Mucosa of rectum (tissue), 2 donors: Measurements from ENCODE around the gene KLF12.

Experiments
- H3K27ac ChIP-seq, 2 donors: one replicate each; pipeline ENCODE4 v1.7.0; 2013; ENCODE audit warnings: inconsistent platforms in 2 of 2, low read depth in 2 of 2, low read length in 2 of 2
- H3K27me3 ChIP-seq, 2 donors: one replicate each; pipeline ENCODE4 v1.7.0; 2013; ENCODE audit warnings: low read length in 2 of 2; ENCODE audit not compliant: control insufficient read depth in 2 of 2, insufficient read depth in 2 of 2
- H3K36me3 ChIP-seq, 2 donors: one replicate each; pipeline ENCODE4 v1.7.0; 2013; ENCODE audit warnings: low read length in 2 of 2; ENCODE audit not compliant: control insufficient read depth in 2 of 2, insufficient read depth in 2 of 2
- H3K4me1 ChIP-seq, 2 donors: one replicate each; pipeline ENCODE4 v1.7.0; 2013; ENCODE audit warnings: low read length in 2 of 2, mild to moderate bottlenecking in 1 of 2; ENCODE audit not compliant: control insufficient read depth in 2 of 2, insufficient read depth in 2 of 2
- H3K4me3 ChIP-seq, 2 donors: one replicate each; pipeline ENCODE4 v1.7.0; 2013; ENCODE audit warnings: low read length in 2 of 2
- H3K9ac ChIP-seq, 2 donors: one replicate each; pipeline ENCODE4 v1.7.0; 2013; ENCODE audit warnings: low read length in 2 of 2, low read depth in 1 of 2, mild to moderate bottlenecking in 1 of 2
- H3K9me3 ChIP-seq, 2 donors: one replicate each; pipeline ENCODE4 v1.7.0; 2013; ENCODE audit warnings: low read length in 2 of 2; ENCODE audit not compliant: control insufficient read depth in 2 of 2
- donor health status: healthy.
- donor health status: Normal muscosa, but diverticular disease.

KLF12 gene

GRCh38 chr13:74128156-74128767 is 5.9 kb downstream of the KLF12 start:
- no peak overlapping the region for H3K4me3 ChIP-seq
- no peaks in the 10 kb centered on the region for H3K36me3 ChIP-seq
- no peaks in the 10 kb centered on the region for H3K9me3 ChIP-seq
- no peak overlapping the region for H3K27ac ChIP-seq
- peaks cover 13 to 15% of the 10 kb centered on the region in 2 donors for H3K4me1 ChIP-seq
- H3K27me3 ChIP-seq = no peaks in the 10 kb centered on the region
- no peak overlapping the region for H3K9ac ChIP-seq

- no peaks in the 10 kb centered on the region for H3K36me3 ChIP-seq
- H3K9ac ChIP-seq = no peak overlapping the region
- no peak overlapping the region for H3K27ac ChIP-seq
- no peaks in the 10 kb centered on the region for H3K27me3 ChIP-seq
- no peak overlapping the region for H3K4me3 ChIP-seq
- peaks cover 0 to 3% of the 10 kb centered on the region in 2 donors for H3K9me3 ChIP-seq
- no peaks in the 10 kb centered on the region for H3K4me1 ChIP-seq
Observed at GRCh38 chr13:74118328-74118727, 15.9 kb downstream of the KLF12 start.

- no peaks in the 10 kb centered on the region for H3K27me3 ChIP-seq
- H3K36me3 ChIP-seq = no peaks in the 10 kb centered on the region
- no peaks in the 10 kb centered on the region for H3K4me1 ChIP-seq
- H3K9me3 ChIP-seq = peaks cover 0 to 3% of the 10 kb centered on the region in 2 donors
- no peak overlapping the region for H3K27ac ChIP-seq
- H3K4me3 ChIP-seq = no peak overlapping the region
- H3K9ac ChIP-seq = no peak overlapping the region
Observed at GRCh38 chr13:74117207-74117705, 16.9 kb downstream of the KLF12 start.

DNA sequence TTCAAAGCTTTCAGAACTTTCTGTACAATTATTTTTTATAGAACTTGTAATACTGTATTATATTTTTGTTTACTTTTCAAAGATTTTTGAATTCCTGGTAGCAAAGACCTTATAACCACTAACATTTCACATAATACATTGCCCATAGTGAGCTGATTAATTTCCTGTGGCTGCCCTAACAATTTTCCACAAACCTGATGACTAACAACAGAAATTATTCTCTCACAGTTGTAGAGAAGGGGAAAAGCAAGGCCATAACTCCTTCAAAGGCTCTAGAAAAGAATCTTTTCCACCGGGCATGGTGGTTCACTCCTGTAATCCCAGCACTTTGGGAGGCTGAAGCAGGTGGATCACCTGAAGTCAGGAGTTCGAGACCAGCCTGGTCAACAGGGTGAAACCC is 19.1 kb downstream of the KLF12 start:
- Histone ChIP-seq H3K4me3 (no peak overlapping the region), H3K36me3 (no peaks in the 10 kb centered on the region), H3K9ac (no peak overlapping the region), H3K9me3 (peaks cover 0 to 3% of the 10 kb centered on the region in 2 donors), H3K4me1 (peaks cover 0 to under 1% of the 10 kb centered on the region in 2 donors), H3K27ac (no peak overlapping the region), H3K27me3 (no peaks in the 10 kb centered on the region)

- Histone ChIP-seq H3K27ac (no peak overlapping the region), H3K9me3 (peaks cover 0 to 3% of the 10 kb centered on the region in 2 donors), H3K9ac (no peak overlapping the region), H3K4me1 (peaks cover 2 to 5% of the 10 kb centered on the region in 2 donors), H3K27me3 (no peaks in the 10 kb centered on the region), H3K4me3 (no peak overlapping the region), H3K36me3 (no peaks in the 10 kb centered on the region)
Observed at GRCh38 chr13:74114641-74115040, 19.6 kb downstream of the KLF12 start.

DNA sequence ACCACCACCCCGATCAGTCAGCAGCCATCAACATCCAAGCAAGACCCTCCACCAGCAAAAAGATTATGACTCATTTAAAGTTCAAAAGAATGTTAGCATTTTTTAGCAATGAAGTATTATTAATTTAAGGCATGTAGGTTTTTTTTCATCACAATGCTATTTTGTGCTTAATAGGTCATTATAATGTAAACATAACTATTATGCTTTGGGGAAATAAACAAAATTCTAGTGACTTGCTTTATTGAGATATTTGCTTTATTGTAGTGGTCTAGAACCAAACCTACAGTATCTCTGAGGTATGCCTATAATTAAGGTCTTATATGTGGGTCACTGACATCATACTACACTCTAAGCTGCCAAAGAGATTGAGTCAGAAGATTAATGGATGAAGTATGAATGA is 20.0 kb downstream of the KLF12 start:
- Histone ChIP-seq H3K9me3 (peaks cover 0 to 3% of the 10 kb centered on the region in 2 donors), H3K27me3 (no peaks in the 10 kb centered on the region), H3K36me3 (no peaks in the 10 kb centered on the region), H3K4me1 (peaks cover 4 to 5% of the 10 kb centered on the region in 2 donors), H3K27ac (no peak overlapping the region), H3K9ac (no peak overlapping the region), H3K4me3 (no peak overlapping the region)

DNA sequence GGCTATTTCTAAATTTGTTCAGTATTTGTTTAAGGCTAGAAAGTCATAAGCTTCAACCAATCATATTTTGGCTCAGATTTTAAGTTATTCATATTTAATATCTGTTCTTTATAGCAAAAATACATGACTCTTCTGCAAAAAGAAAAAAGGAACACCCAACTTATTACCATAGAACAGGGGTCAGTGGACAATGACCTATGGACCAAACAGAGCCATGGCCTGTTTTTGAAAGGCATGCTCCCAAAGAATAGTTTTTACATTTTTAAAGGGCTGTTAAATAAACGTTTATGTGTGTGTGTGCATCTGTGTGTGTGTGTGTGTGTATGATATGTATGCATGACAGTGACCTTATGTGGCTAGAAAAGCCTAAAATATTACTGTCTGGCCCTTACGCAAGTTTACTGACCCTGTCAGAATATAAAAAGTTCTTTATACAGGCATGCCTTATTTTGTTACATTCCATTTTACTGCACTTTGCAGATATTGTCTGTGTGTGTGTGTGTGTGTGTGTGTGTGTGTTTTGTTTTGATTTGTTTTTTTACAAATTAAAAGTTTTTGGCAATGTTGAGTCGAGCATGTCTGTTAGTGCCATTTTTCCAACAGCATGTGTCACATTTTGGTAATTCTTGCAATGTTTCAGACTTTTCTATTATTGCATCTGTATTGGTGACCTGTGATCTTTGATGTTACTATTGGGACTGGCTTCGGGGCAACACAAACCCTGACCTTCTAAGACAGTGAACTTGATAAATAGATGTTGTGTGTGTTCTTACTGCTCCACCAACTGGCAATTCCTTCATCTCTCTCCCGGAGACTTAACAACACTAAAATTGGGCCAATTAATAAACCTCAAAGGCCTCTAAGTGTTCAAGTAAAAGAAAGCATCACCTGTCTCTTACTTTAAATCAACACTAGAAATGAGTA is 22.0 kb downstream of the KLF12 start:
- Histone ChIP-seq H3K4me1 (peaks cover 4 to 5% of the 10 kb centered on the region in 2 donors), H3K27ac (no peak overlapping the region), H3K27me3 (no peaks in the 10 kb centered on the region), H3K9me3 (no peaks in the 10 kb centered on the region), H3K4me3 (no peak overlapping the region), H3K36me3 (no peaks in the 10 kb centered on the region), H3K9ac (no peak overlapping the region)

GRCh38 chr13:74111399-74111798 is 22.8 kb downstream of the KLF12 start:
- H3K4me1 ChIP-seq = peaks cover 4 to 5% of the 10 kb centered on the region in 2 donors
- no peak overlapping the region for H3K27ac ChIP-seq
- H3K9ac ChIP-seq = no peak overlapping the region
- no peaks in the 10 kb centered on the region for H3K9me3 ChIP-seq
- H3K4me3 ChIP-seq = no peak overlapping the region
- no peaks in the 10 kb centered on the region for H3K27me3 ChIP-seq
- no peaks in the 10 kb centered on the region for H3K36me3 ChIP-seq

DNA sequence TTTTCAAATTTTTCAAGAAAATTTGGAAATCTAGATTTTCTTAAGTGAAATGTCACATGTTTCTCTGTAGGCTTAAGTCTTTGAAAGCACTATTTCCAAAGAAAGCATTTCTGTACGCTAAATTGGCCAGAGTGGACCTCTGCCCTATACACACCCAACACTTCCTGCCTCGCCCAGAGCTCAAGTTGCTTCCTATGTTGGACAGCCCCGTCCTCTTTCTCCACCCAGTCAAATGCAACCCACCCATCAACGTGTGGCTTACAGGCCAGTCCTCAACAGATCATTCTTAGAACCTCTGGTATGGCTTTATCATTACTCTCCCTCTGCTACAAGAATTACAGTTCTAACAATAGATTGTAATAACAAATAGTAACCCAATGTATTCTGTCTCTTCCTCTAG is 24.2 kb downstream of the KLF12 start:
- H3K4me1 ChIP-seq = peaks cover 4 to 5% of the 10 kb centered on the region in 2 donors
- H3K27me3 ChIP-seq = no peaks in the 10 kb centered on the region
- no peaks in the 10 kb centered on the region for H3K36me3 ChIP-seq
- no peak overlapping the region for H3K4me3 ChIP-seq
- no peak overlapping the region for H3K9ac ChIP-seq
- H3K9me3 ChIP-seq = no peaks in the 10 kb centered on the region
- H3K27ac ChIP-seq = no peak overlapping the region

- Histone ChIP-seq H3K36me3 (no peaks in the 10 kb centered on the region), H3K4me3 (no peak overlapping the region), H3K4me1 (peaks cover 4 to 5% of the 10 kb centered on the region in 2 donors), H3K27me3 (no peaks in the 10 kb centered on the region), H3K9me3 (no peaks in the 10 kb centered on the region), H3K27ac (no peak overlapping the region), H3K9ac (no peak overlapping the region)
Observed at GRCh38 chr13:74107598-74107997, 26.6 kb downstream of the KLF12 start.
